GM23338 (cell line): Measurements from ENCODE around the gene FTCD. TPM values are rescaled to one million over a fixed set of nuclear protein-coding genes. Genes with fewer than 3 reads are reported as not detected.
A peak's percentile ranks its signal among the peaks of the same experiment; 100 is the strongest.

Source experiments
- ATAC-seq: fragments of 200-7000 bp; cut with Tn5 transposase; 3 replicates; pipeline ENCODE4 v1.9.1; 2020
- DNase-seq: peaks from one replicate; pipeline ENCODE4 v3.0.0-alpha.2; 2015; ENCODE audit warnings: low spot score
- H2AFZ ChIP-seq: fragments of 200-600 bp; sonication (generic); 2 replicates; pipeline ENCODE4 v1.8.0; 2016; ENCODE audit warnings: antibody characterized with exemption, mild to moderate bottlenecking, moderate library complexity
- H3F3A ChIP-seq: fragments of 200-600 bp; sonication (generic); replicated peaks from 2 replicates; pipeline ENCODE4 v1.8.0; 2017; ENCODE audit warnings: antibody characterized with exemption, mixed run types, low read depth
- H3K27ac ChIP-seq: fragments of 200-600 bp; sonication (generic); 2 replicates; pipeline ENCODE4 v1.6.1; 2016; ENCODE audit warnings: low read depth
- H3K27me3 ChIP-seq: fragments of 200-600 bp; sonication (generic); 2 replicates; pipeline ENCODE4 v1.8.0; 2016; ENCODE audit warnings: mild to moderate bottlenecking, mixed run types, moderate library complexity; ENCODE audit not compliant: insufficient read depth
- H3K36me3 ChIP-seq: fragments of 200-600 bp; sonication (generic); 2 replicates; pipeline ENCODE4 v1.8.0; 2016; ENCODE audit warnings: mild to moderate bottlenecking; ENCODE audit not compliant: insufficient read depth
- H3K4me1 ChIP-seq: fragments of 200-600 bp; sonication (generic); 2 replicates; pipeline ENCODE4 v1.8.0; 2016; ENCODE audit warnings: mild to moderate bottlenecking, moderate library complexity; ENCODE audit not compliant: insufficient read depth
- H3K4me2 ChIP-seq: fragments of 200-600 bp; sonication (generic); 2 replicates; pipeline ENCODE4 v1.7.1; 2017; ENCODE audit warnings: mixed run types
- H3K4me3 ChIP-seq: fragments of 200-600 bp; sonication (generic); 2 replicates; pipeline ENCODE4 v1.6.1; 2016; ENCODE audit warnings: mixed run types
- H3K79me2 ChIP-seq: fragments of 200-600 bp; sonication (generic); replicated peaks from 2 replicates; pipeline ENCODE4 v1.8.0; 2017; ENCODE audit warnings: mild to moderate bottlenecking; ENCODE audit not compliant: insufficient read depth
- H3K9me2 ChIP-seq: fragments of 200-600 bp; sonication (generic); 2 replicates; pipeline ENCODE4 v1.8.0; 2017; ENCODE audit not compliant: insufficient read depth
- H4K20me1 ChIP-seq: fragments of 200-600 bp; sonication (generic); replicated peaks from 2 replicates; pipeline ENCODE4 v1.8.0; 2017; ENCODE audit warnings: mild to moderate bottlenecking; ENCODE audit not compliant: insufficient read depth
- H3K27ac Mint-ChIP-seq: 2 replicates; pipeline ENCODE4 v1.8.0; 2020; ENCODE audit warnings: inconsistent platforms, mild to moderate bottlenecking, moderate library complexity, mixed read lengths
- H3K27me3 Mint-ChIP-seq: 3 replicates; pipeline ENCODE4 v1.8.0; 2022; ENCODE audit warnings: low read depth, mild to moderate bottlenecking, moderate library complexity, mixed read lengths, inconsistent platforms; ENCODE audit not compliant: insufficient read depth, poor library complexity
- H3K36me3 Mint-ChIP-seq: 3 replicates; pipeline ENCODE4 v1.8.0; 2021; ENCODE audit warnings: low read depth, mild to moderate bottlenecking, inconsistent platforms, moderate library complexity, mixed read lengths
- H3K4me1 Mint-ChIP-seq: 3 replicates; pipeline ENCODE4 v1.8.0; 2020; ENCODE audit warnings: mild to moderate bottlenecking, inconsistent platforms, mixed read lengths
- H3K4me3 Mint-ChIP-seq: 3 replicates; pipeline ENCODE4 v1.8.0; 2021; ENCODE audit warnings: moderate library complexity, mild to moderate bottlenecking, inconsistent platforms, mixed read lengths
- H3K9me3 Mint-ChIP-seq: 3 replicates; pipeline ENCODE4 v1.8.0; 2020; ENCODE audit warnings: moderate library complexity, mild to moderate bottlenecking, inconsistent platforms, mixed read lengths
- CREB1 ChIP-seq: fragments of 250-450 bp; sonication (Bioruptor Pico); IDR thresholded peaks from 2 replicates; pipeline ENCODE4 v1.5.0; 2020; ENCODE audit warnings: low read depth, mild to moderate bottlenecking, moderate library complexity
- EZH2 ChIP-seq: fragments of 200-600 bp; sonication (generic); IDR thresholded peaks from one replicate; pipeline ENCODE4 v1.8.0; 2017; ENCODE audit warnings: antibody characterized with exemption, mild to moderate bottlenecking, low read depth; ENCODE audit not compliant: unreplicated experiment
- EZH2phosphoT487 ChIP-seq: fragments of 200-600 bp; sonication (generic); IDR thresholded peaks from one replicate; pipeline ENCODE4 v1.8.1; 2018; ENCODE audit warnings: antibody characterized with exemption; ENCODE audit not compliant: unreplicated experiment
- JUNB ChIP-seq: IDR thresholded peaks from one replicate; pipeline ENCODE4 v1.6.1; 2016; ENCODE audit warnings: antibody characterized with exemption; ENCODE audit not compliant: unreplicated experiment
- NANOG ChIP-seq: IDR thresholded peaks from 2 replicates; pipeline ENCODE4 v1.6.1; 2016; ENCODE audit warnings: antibody characterized with exemption, borderline replicate concordance
- POLR2AphosphoS5 ChIP-seq: IDR thresholded peaks from 2 replicates; pipeline ENCODE4 v1.6.1; 2016; ENCODE audit warnings: antibody characterized with exemption, low read depth
- STAT1 ChIP-seq: IDR thresholded peaks from one replicate; pipeline ENCODE4 v1.6.1; 2016; ENCODE audit warnings: antibody characterized with exemption; ENCODE audit not compliant: unreplicated experiment
- ZNF114 ChIP-seq: fragments of 250-450 bp; sonication (Bioruptor Pico); IDR thresholded peaks from 2 replicates; pipeline ENCODE4 v1.5.0; 2020; ENCODE audit warnings: mild to moderate bottlenecking, moderate library complexity
- ZNF331 ChIP-seq: fragments of 250-450 bp; sonication (Bioruptor Pico); IDR thresholded peaks from 2 replicates; pipeline ENCODE4 v1.5.0; 2020; ENCODE audit warnings: low read depth, mild to moderate bottlenecking, moderate library complexity
- polyA plus RNA-seq: library from polyadenylated mRNA; unstranded; fragments of >200 nt; fragmentation: Nextera tagmentation; extraction: Ambion mirVana; gene quantifications from 2 replicates; pipeline ENCODE4 v1.2.1, GENCODE V29; 2016
- total RNA-seq: library from RNA; depleted of rRNA; stranded (reverse); fragments of >200 nt; shearing (Covaris generic); gene quantifications from 2 replicates; pipeline ENCODE4 v1.2.3, GENCODE V29; 2014
- TF ChIP-seq, protein P1 (sequence below), 2 experiments: fragments of 200-600 bp in 1 of 2; sonication (generic) in 1 of 2; conservative IDR thresholded peaks; 2 replicates each; pipeline versions ENCODE4 v1.5.1 to v1.6.1; 2016 to 2017; ENCODE audit warnings: antibody characterized with exemption in 2 of 2, low read depth in 2 of 2, mild to moderate bottlenecking in 2 of 2, moderate library complexity in 1 of 2
- TF ChIP-seq, protein P2 (sequence below): IDR thresholded peaks from one replicate; pipeline ENCODE4 v1.6.1; 2018; ENCODE audit warnings: antibody characterized with exemption; ENCODE audit not compliant: unreplicated experiment
- TF ChIP-seq, protein P3 (sequence below): IDR thresholded peaks from 2 replicates; pipeline ENCODE4 v1.6.1; 2016; ENCODE audit warnings: antibody characterized with exemption
- TF ChIP-seq, protein P4 (sequence below): fragments of 250-450 bp; sonication (Bioruptor Pico); IDR thresholded peaks from 2 replicates; pipeline ENCODE4 v1.5.0; 2020; ENCODE audit warnings: mild to moderate bottlenecking, moderate library complexity

The FTCD gene
- total and polyA plus RNA-seq, 2 experiments from 2014 or later: 0.90 to 2.3 TPM

DNA sequence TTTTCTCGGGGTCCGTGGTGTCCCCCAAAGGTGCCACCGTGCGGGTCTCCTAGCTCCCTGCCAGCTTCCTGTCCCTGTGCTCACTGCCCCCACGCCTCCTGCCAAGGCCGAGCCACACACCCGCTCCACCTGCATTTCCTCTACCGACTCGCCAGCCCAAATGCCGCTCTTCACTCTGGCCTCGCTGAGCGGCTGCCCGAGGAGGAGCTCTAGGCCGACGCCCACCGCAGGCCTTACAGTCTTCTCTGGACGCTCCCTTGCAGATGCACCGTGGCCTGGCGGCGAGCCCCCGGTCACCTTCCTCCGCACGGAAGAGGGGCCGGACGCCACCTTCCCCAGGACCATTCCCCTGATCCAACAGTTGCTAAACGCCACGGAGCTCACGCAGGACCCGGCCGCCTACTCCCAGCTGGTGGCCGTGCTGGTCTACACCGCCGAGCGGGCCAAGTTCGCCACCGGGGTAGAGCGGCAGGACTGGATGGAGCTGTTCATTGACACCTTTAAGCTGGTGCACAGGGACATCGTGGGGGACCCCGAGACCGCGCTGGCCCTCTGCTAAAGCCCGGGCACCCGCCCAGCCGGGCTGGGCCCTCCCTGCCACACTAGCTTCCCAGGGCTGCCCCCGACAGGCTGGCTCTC lies 26.3 kb downstream of the FTCD start:
- no peaks in the 10 kb centered on the region for H3K9me3 Mint-ChIP-seq
- Histone ChIP-seq H3K4me1 (no peaks in the 10 kb centered on the region), H3K79me2 (no peaks in the 10 kb centered on the region), H3K4me3 (no peak overlapping the region), H3K9me2 (no peaks in the 10 kb centered on the region), H3K36me3 (no peaks in the 10 kb centered on the region), H3K4me2 (no peak overlapping the region), H3K27me3 (no peaks in the 10 kb centered on the region), H3K27ac (no peak overlapping the region), H3F3A (no peaks in the 10 kb centered on the region), H4K20me1 (no peaks in the 10 kb centered on the region), H2AFZ (no peak overlapping the region)
- H3K27ac Mint-ChIP-seq: peak overlapping the region; percentile 26; the same call in 1 of the 2 replicates
- no peaks in the 10 kb centered on the region for H3K36me3 Mint-ChIP-seq
- peak; percentile 24 for ATAC-seq
- H3K4me1 Mint-ChIP-seq: peaks cover 4% of the 10 kb centered on the region; the same call in 2 of the 3 replicates
- peaks cover 9% of the 10 kb centered on the region for H3K27me3 Mint-ChIP-seq
- no peak overlapping the region for H3K4me3 Mint-ChIP-seq
- DNase-seq: no peak
- TF ChIP-seq STAT1 (no peak), EZH2 (no peak), CREB1 (CRISPR knock-in tag) (no peak), NANOG (no peak), EZH2phosphoT487 (no peak), ZNF114 (CRISPR knock-in tag) (no peak), POLR2AphosphoS5 (no peak), ZNF331 (no peak), JUNB (no peak)
- TF ChIP-seq, protein P1, sequence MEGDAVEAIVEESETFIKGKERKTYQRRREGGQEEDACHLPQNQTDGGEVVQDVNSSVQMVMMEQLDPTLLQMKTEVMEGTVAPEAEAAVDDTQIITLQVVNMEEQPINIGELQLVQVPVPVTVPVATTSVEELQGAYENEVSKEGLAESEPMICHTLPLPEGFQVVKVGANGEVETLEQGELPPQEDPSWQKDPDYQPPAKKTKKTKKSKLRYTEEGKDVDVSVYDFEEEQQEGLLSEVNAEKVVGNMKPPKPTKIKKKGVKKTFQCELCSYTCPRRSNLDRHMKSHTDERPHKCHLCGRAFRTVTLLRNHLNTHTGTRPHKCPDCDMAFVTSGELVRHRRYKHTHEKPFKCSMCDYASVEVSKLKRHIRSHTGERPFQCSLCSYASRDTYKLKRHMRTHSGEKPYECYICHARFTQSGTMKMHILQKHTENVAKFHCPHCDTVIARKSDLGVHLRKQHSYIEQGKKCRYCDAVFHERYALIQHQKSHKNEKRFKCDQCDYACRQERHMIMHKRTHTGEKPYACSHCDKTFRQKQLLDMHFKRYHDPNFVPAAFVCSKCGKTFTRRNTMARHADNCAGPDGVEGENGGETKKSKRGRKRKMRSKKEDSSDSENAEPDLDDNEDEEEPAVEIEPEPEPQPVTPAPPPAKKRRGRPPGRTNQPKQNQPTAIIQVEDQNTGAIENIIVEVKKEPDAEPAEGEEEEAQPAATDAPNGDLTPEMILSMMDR (conservative IDR thresholded peaks at IDR 0.05; ENCODE audit: low read depth in 2 of 2): no peak
- TF ChIP-seq, protein P2, sequence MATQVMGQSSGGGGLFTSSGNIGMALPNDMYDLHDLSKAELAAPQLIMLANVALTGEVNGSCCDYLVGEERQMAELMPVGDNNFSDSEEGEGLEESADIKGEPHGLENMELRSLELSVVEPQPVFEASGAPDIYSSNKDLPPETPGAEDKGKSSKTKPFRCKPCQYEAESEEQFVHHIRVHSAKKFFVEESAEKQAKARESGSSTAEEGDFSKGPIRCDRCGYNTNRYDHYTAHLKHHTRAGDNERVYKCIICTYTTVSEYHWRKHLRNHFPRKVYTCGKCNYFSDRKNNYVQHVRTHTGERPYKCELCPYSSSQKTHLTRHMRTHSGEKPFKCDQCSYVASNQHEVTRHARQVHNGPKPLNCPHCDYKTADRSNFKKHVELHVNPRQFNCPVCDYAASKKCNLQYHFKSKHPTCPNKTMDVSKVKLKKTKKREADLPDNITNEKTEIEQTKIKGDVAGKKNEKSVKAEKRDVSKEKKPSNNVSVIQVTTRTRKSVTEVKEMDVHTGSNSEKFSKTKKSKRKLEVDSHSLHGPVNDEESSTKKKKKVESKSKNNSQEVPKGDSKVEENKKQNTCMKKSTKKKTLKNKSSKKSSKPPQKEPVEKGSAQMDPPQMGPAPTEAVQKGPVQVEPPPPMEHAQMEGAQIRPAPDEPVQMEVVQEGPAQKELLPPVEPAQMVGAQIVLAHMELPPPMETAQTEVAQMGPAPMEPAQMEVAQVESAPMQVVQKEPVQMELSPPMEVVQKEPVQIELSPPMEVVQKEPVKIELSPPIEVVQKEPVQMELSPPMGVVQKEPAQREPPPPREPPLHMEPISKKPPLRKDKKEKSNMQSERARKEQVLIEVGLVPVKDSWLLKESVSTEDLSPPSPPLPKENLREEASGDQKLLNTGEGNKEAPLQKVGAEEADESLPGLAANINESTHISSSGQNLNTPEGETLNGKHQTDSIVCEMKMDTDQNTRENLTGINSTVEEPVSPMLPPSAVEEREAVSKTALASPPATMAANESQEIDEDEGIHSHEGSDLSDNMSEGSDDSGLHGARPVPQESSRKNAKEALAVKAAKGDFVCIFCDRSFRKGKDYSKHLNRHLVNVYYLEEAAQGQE: no peak
- TF ChIP-seq, protein P3, sequence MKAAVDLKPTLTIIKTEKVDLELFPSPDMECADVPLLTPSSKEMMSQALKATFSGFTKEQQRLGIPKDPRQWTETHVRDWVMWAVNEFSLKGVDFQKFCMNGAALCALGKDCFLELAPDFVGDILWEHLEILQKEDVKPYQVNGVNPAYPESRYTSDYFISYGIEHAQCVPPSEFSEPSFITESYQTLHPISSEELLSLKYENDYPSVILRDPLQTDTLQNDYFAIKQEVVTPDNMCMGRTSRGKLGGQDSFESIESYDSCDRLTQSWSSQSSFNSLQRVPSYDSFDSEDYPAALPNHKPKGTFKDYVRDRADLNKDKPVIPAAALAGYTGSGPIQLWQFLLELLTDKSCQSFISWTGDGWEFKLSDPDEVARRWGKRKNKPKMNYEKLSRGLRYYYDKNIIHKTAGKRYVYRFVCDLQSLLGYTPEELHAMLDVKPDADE: no peak
- TF ChIP-seq, protein P4, sequence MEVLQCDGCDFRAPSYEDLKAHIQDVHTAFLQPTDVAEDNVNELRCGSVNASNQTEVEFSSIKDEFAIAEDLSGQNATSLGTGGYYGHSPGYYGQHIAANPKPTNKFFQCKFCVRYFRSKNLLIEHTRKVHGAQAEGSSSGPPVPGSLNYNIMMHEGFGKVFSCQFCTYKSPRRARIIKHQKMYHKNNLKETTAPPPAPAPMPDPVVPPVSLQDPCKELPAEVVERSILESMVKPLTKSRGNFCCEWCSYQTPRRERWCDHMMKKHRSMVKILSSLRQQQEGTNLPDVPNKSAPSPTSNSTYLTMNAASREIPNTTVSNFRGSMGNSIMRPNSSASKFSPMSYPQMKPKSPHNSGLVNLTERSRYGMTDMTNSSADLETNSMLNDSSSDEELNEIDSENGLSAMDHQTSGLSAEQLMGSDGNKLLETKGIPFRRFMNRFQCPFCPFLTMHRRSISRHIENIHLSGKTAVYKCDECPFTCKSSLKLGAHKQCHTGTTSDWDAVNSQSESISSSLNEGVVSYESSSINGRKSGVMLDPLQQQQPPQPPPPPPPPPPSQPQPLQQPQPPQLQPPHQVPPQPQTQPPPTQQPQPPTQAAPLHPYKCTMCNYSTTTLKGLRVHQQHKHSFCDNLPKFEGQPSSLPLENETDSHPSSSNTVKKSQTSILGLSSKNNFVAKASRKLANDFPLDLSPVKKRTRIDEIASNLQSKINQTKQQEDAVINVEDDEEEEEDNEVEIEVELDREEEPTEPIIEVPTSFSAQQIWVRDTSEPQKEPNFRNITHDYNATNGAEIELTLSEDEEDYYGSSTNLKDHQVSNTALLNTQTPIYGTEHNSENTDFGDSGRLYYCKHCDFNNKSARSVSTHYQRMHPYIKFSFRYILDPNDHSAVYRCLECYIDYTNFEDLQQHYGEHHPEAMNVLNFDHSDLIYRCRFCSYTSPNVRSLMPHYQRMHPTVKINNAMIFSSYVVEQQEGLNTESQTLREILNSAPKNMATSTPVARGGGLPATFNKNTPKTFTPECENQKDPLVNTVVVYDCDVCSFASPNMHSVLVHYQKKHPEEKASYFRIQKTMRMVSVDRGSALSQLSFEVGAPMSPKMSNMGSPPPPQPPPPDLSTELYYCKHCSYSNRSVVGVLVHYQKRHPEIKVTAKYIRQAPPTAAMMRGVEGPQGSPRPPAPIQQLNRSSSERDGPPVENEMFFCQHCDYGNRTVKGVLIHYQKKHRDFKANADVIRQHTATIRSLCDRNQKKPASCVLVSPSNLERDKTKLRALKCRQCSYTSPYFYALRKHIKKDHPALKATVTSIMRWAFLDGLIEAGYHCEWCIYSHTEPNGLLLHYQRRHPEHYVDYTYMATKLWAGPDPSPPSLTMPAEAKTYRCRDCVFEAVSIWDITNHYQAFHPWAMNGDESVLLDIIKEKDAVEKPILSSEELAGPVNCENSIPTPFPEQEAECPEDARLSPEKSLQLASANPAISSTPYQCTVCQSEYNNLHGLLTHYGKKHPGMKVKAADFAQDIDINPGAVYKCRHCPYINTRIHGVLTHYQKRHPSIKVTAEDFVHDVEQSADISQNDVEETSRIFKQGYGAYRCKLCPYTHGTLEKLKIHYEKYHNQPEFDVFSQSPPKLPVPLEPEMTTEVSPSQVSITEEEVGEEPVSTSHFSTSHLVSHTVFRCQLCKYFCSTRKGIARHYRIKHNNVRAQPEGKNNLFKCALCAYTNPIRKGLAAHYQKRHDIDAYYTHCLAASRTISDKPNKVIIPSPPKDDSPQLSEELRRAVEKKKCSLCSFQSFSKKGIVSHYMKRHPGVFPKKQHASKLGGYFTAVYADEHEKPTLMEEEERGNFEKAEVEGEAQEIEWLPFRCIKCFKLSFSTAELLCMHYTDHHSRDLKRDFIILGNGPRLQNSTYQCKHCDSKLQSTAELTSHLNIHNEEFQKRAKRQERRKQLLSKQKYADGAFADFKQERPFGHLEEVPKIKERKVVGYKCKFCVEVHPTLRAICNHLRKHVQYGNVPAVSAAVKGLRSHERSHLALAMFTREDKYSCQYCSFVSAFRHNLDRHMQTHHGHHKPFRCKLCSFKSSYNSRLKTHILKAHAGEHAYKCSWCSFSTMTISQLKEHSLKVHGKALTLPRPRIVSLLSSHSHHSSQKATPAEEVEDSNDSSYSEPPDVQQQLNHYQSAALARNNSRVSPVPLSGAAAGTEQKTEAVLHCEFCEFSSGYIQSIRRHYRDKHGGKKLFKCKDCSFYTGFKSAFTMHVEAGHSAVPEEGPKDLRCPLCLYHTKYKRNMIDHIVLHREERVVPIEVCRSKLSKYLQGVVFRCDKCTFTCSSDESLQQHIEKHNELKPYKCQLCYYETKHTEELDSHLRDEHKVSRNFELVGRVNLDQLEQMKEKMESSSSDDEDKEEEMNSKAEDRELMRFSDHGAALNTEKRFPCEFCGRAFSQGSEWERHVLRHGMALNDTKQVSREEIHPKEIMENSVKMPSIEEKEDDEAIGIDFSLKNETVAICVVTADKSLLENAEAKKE (CRISPR knock-in tag): no peak
